Gastroesophageal sphincter (tissue), 4 donors: ENCODE results near the gene PLCG1. TPM values are rescaled to one million over a fixed set of nuclear protein-coding genes. Genes with fewer than 3 reads are reported as not detected.
A peak's percentile ranks its signal among the peaks of the same experiment; 100 is the strongest.

ENCODE experiments used
- ATAC-seq: fragments of 150-250 bp; one replicate; pipeline ENCODE4 v1.9.1; 2016; ENCODE audit warnings: mild to moderate bottlenecking, moderate library complexity
- H3K27ac ChIP-seq, 4 donors: fragments of 200-600 bp; sonication (generic) in 3 of 4; 1 replicate in 3 of 4; 2 replicates in 1 of 4; pipeline ENCODE4 v1.5.1; 2016 to 2019
- H3K27me3 ChIP-seq: fragments of 200-600 bp; sonication (generic); one replicate; pipeline ENCODE4 v1.5.1; 2019
- H3K36me3 ChIP-seq, 2 donors: fragments of 200-600 bp; sonication (generic); one replicate each; pipeline ENCODE4 v1.5.1; 2019; ENCODE audit warnings: control low read depth in 1 of 2
- H3K4me1 ChIP-seq, 3 donors: fragments of 200-600 bp; sonication (generic); 1 replicate in 2 of 3; 2 replicates in 1 of 3; pipeline ENCODE4 v1.5.1; 2016 to 2019; ENCODE audit warnings: control low read depth in 2 of 3
- H3K4me3 ChIP-seq, 2 donors: fragments of 200-600 bp; sonication (generic); one replicate each; pipeline ENCODE4 v1.5.1; 2019; ENCODE audit warnings: mild to moderate bottlenecking in 1 of 2, moderate library complexity in 1 of 2
- H3K9me3 ChIP-seq, 3 donors: fragments of 200-600 bp; sonication (generic); one replicate each; pipeline ENCODE4 v1.5.1; 2017 to 2019; ENCODE audit warnings: control low read depth in 2 of 3
- EP300 ChIP-seq: sonication (generic); formaldehyde crosslinking; IDR thresholded peaks from one replicate; pipeline ENCODE4 v1.6.1; 2017; ENCODE audit warnings: antibody characterized with exemption, mild to moderate bottlenecking
- POLR2A ChIP-seq, 2 donors: fragments of 450-650 bp; IDR thresholded peaks; one replicate each; pipeline ENCODE4 v1.6.1; 2017; ENCODE audit warnings: antibody characterized with exemption in 2 of 2, mild to moderate bottlenecking in 2 of 2, moderate library complexity in 1 of 2
- POLR2AphosphoS5 ChIP-seq: sonication (generic); formaldehyde crosslinking; IDR thresholded peaks from one replicate; pipeline ENCODE4 v1.6.1; 2017; ENCODE audit warnings: antibody characterized with exemption
- WGBS, 2 donors: methylation state at CpG; one replicate each; pipeline ENCODE4 v1.1.5; 2018; ENCODE audit warnings: low coverage in 1 of 2; 5-methylcytosine and 5-hydroxymethylcytosine counted together
- total RNA-seq, 4 donors: library from RNA; depleted of rRNA; stranded (reverse); fragments of >200 nt; gene quantifications; one replicate each; pipeline ENCODE4 v1.1.0, GENCODE V29; 2016
- TF ChIP-seq, protein P1 (sequence below), 4 experiments: fragments of 200-600 bp in 2 of 4; fragments of 450-650 bp in 2 of 4; sonication (generic) in 1 of 4; IDR thresholded peaks; one replicate each; pipeline ENCODE4 v1.5.1; 2017 to 2019; ENCODE audit warnings: antibody characterized with exemption in 4 of 4, mild to moderate bottlenecking in 2 of 4, moderate library complexity in 2 of 4

Gene PLCG1
- total RNA-seq, 4 donors from 2014 or later: 42.3 to 173 (median 94.7) TPM

GRCh38 chr20:41133709-41134361 is 3.5 kb upstream of the PLCG1 start:
- Histone ChIP-seq H3K27ac (no peak overlapping the region), H3K36me3 (no peaks in the 10 kb centered on the region), H3K9me3 (no peaks in the 10 kb centered on the region), H3K4me3 (no peak overlapping the region), H3K4me1 (peaks cover 0 to 24% (median 7%) of the 10 kb centered on the region in 3 donors), H3K27me3 (no peaks in the 10 kb centered on the region)
- ATAC-seq: no peak
- 100% methylated on average over 1 of the region's 7 CpGs; no CpG with 5 or more reads in 1 of the 2 donors for WGBS, 2 donors
- TF ChIP-seq EP300 (no peak), POLR2A (IDR thresholded peaks at IDR 0.05) (no peak), POLR2AphosphoS5 (no peak)
- TF ChIP-seq, protein P1, sequence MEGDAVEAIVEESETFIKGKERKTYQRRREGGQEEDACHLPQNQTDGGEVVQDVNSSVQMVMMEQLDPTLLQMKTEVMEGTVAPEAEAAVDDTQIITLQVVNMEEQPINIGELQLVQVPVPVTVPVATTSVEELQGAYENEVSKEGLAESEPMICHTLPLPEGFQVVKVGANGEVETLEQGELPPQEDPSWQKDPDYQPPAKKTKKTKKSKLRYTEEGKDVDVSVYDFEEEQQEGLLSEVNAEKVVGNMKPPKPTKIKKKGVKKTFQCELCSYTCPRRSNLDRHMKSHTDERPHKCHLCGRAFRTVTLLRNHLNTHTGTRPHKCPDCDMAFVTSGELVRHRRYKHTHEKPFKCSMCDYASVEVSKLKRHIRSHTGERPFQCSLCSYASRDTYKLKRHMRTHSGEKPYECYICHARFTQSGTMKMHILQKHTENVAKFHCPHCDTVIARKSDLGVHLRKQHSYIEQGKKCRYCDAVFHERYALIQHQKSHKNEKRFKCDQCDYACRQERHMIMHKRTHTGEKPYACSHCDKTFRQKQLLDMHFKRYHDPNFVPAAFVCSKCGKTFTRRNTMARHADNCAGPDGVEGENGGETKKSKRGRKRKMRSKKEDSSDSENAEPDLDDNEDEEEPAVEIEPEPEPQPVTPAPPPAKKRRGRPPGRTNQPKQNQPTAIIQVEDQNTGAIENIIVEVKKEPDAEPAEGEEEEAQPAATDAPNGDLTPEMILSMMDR (IDR thresholded peaks at IDR 0.05): no peak

- Histone ChIP-seq H3K27me3 (no peaks in the 10 kb centered on the region), H3K36me3 (no peaks in the 10 kb centered on the region), H3K4me3 (no peak overlapping the region), H3K9me3 (no peaks in the 10 kb centered on the region), H3K4me1 (peaks cover 0 to 32% (median 11%) of the 10 kb centered on the region in 3 donors), H3K27ac (no peak overlapping the region)
- WGBS, 2 donors: 87% methylated on average over 3 to 5 of the region's 9 CpGs
- ATAC-seq: no peak
- no peak for TF ChIP-seq POLR2AphosphoS5
- TF ChIP-seq, protein P1 (IDR thresholded peaks at IDR 0.05): no peak
- TF ChIP-seq POLR2A (IDR thresholded peaks at IDR 0.05): no peak
- TF ChIP-seq EP300: no peak
Measured at GRCh38 chr20:41134362-41135186, 2.8 kb upstream of the PLCG1 start.

DNA sequence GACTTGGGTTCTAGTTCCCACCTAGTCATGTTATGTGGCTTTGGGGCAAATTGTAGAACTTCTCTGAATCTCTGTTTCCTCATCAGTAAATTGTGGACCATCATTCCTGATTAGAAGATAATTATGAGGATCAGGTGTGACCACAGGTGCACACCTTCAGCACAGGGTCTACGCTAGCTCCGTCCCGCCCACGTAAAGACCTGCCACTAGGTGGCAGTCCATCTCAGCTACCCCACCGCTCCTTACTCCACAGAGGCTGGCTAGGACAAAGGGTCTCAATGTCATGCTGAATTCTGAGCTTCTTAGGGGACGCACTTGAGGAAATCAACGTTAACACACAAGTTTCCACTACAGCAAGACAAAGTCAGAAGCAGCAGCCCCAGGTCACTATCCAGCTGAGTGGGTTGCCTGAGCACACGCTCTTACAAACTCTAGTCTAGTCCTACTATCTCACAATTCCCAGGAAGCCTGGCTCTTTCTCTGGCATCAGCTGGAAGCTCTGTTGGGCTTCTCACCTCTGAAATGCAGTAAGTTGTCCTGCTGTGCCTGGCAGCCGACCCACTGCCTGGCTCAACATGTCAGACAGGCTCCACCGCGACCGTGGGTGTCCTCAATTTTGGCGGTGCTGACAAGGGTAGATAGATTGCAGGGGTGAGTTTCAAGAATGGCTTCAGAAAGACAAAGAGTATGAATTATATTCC is 2.0 kb upstream of the PLCG1 start:
- no peaks in the 10 kb centered on the region for H3K9me3 ChIP-seq
- H3K36me3 ChIP-seq: no peaks in the 10 kb centered on the region
- TF ChIP-seq EP300 (no peak), POLR2AphosphoS5 (no peak), POLR2A (IDR thresholded peaks at IDR 0.05) (no peak)
- TF ChIP-seq, protein P1 (IDR thresholded peaks at IDR 0.05): peak in 3 of 4 experiments; percentile 56 to 72 (median 57)
- H3K27ac ChIP-seq: no peak overlapping the region
- H3K4me1 ChIP-seq: peaks cover 0 to 39% (median 18%) of the 10 kb centered on the region in 3 donors
- no peaks in the 10 kb centered on the region for H3K27me3 ChIP-seq
- no peak overlapping the region for H3K4me3 ChIP-seq
- ATAC-seq: no peak
- 38 to 39% methylated on average over 5 to 8 of the region's 13 CpGs for WGBS, 2 donors

GRCh38 chr20:41135888-41136679 is 1.3 kb upstream of the PLCG1 start:
- no peak for TF ChIP-seq EP300
- TF ChIP-seq, protein P1 (IDR thresholded peaks at IDR 0.05): no peak
- TF ChIP-seq POLR2A (IDR thresholded peaks at IDR 0.05): no peak
- no peak for TF ChIP-seq POLR2AphosphoS5
- Histone ChIP-seq H3K27ac (peak overlapping the region; percentile 84 to 99 (median 98)), H3K36me3 (no peaks in the 10 kb centered on the region), H3K27me3 (no peaks in the 10 kb centered on the region), H3K4me1 (peaks cover 0 to 47% (median 26%) of the 10 kb centered on the region in 3 donors), H3K9me3 (no peaks in the 10 kb centered on the region), H3K4me3 (peak overlapping the region; percentile 95)
- 37 to 58% methylated on average over 9 to 12 of the region's 23 CpGs for WGBS, 2 donors
- ATAC-seq: no peak
